ENCODE results near the gene RPP30. TPM values are rescaled to one million over a fixed set of nuclear protein-coding genes. Genes with fewer than 3 reads are reported as not detected.

Gene RPP30
- total RNA-seq, 1 experiment from 2014 or later: 23.3 TPM

- no peak overlapping the region for H3K4me2 ChIP-seq (ENCODE audit: low read depth, low read length, poor library complexity, severe bottlenecking)
- H3K27ac ChIP-seq (ENCODE audit: low read length): no peak overlapping the region
- no peaks in the 10 kb centered on the region for H3K9me2 ChIP-seq (replicated peaks; ENCODE audit: insufficient read depth, low read length)
- H3K36me3 ChIP-seq (ENCODE audit: insufficient read depth, low read length): no peaks in the 10 kb centered on the region
- DNase-seq: no peak
- H3K79me2 ChIP-seq (ENCODE audit: low read length): no peaks in the 10 kb centered on the region
- no peak overlapping the region for H2AFZ ChIP-seq (ENCODE audit: low read length)
- H3K9ac ChIP-seq (ENCODE audit: low read length): no peak overlapping the region
- no peaks in the 10 kb centered on the region for H3K27me3 ChIP-seq (ENCODE audit: low read length)
- no peak overlapping the region for H3K4me3 ChIP-seq (ENCODE audit: low read length)
- H4K20me1 ChIP-seq (ENCODE audit: insufficient read depth, low read depth, low read length): no peaks in the 10 kb centered on the region
- H3K9me3 ChIP-seq (ENCODE audit: low read length): no peaks in the 10 kb centered on the region
- H3K4me1 ChIP-seq (ENCODE audit: low read length): no peaks in the 10 kb centered on the region
Observed at GRCh38 chr10:90906596-90906995, 34.8 kb downstream of the RPP30 start.

GRCh38 chr10:90911133-90912051 lies 39.6 kb downstream of the RPP30 start:
- Histone ChIP-seq H3K9ac (ENCODE audit: low read length) (no peak overlapping the region), H3K27me3 (ENCODE audit: low read length) (no peaks in the 10 kb centered on the region), H3K79me2 (ENCODE audit: low read length) (no peaks in the 10 kb centered on the region), H3K9me2 (replicated peaks; ENCODE audit: insufficient read depth, low read length) (no peaks in the 10 kb centered on the region), H2AFZ (ENCODE audit: low read length) (no peak overlapping the region), H3K4me3 (ENCODE audit: low read length) (no peak overlapping the region), H3K9me3 (ENCODE audit: low read length) (no peaks in the 10 kb centered on the region), H3K36me3 (ENCODE audit: insufficient read depth, low read length) (no peaks in the 10 kb centered on the region), H3K27ac (ENCODE audit: low read length) (no peak overlapping the region), H4K20me1 (ENCODE audit: insufficient read depth, low read depth, low read length) (no peaks in the 10 kb centered on the region), H3K4me1 (ENCODE audit: low read length) (no peaks in the 10 kb centered on the region), H3K4me2 (ENCODE audit: low read depth, low read length, poor library complexity, severe bottlenecking) (no peak overlapping the region)
- peak; percentile 81 for DNase-seq

- H3K27me3 ChIP-seq (ENCODE audit: low read length): no peaks in the 10 kb centered on the region
- no peak overlapping the region for H3K9ac ChIP-seq (ENCODE audit: low read length)
- H3K36me3 ChIP-seq (ENCODE audit: insufficient read depth, low read length): no peaks in the 10 kb centered on the region
- H3K9me2 ChIP-seq (replicated peaks; ENCODE audit: insufficient read depth, low read length): no peaks in the 10 kb centered on the region
- DNase-seq: no peak
- no peaks in the 10 kb centered on the region for H4K20me1 ChIP-seq (ENCODE audit: insufficient read depth, low read depth, low read length)
- H3K9me3 ChIP-seq (ENCODE audit: low read length): no peaks in the 10 kb centered on the region
- no peak overlapping the region for H3K27ac ChIP-seq (ENCODE audit: low read length)
- H3K4me3 ChIP-seq (ENCODE audit: low read length): no peak overlapping the region
- no peak overlapping the region for H2AFZ ChIP-seq (ENCODE audit: low read length)
- no peaks in the 10 kb centered on the region for H3K79me2 ChIP-seq (ENCODE audit: low read length)
- H3K4me1 ChIP-seq (ENCODE audit: low read length): no peaks in the 10 kb centered on the region
- no peak overlapping the region for H3K4me2 ChIP-seq (ENCODE audit: low read depth, low read length, poor library complexity, severe bottlenecking)
Observed at GRCh38 chr10:90912174-90912573, 40.4 kb downstream of the RPP30 start.

GRCh38 chr10:90912854-90913479 lies 41.2 kb downstream of the RPP30 start:
- Histone ChIP-seq H3K36me3 (ENCODE audit: insufficient read depth, low read length) (no peaks in the 10 kb centered on the region), H4K20me1 (ENCODE audit: insufficient read depth, low read depth, low read length) (no peaks in the 10 kb centered on the region), H3K27ac (ENCODE audit: low read length) (no peak overlapping the region), H3K27me3 (ENCODE audit: low read length) (no peaks in the 10 kb centered on the region), H3K79me2 (ENCODE audit: low read length) (no peaks in the 10 kb centered on the region), H3K4me1 (ENCODE audit: low read length) (no peaks in the 10 kb centered on the region), H2AFZ (ENCODE audit: low read length) (no peak overlapping the region), H3K4me2 (ENCODE audit: low read depth, low read length, poor library complexity, severe bottlenecking) (no peak overlapping the region), H3K9me2 (replicated peaks; ENCODE audit: insufficient read depth, low read length) (no peaks in the 10 kb centered on the region), H3K4me3 (ENCODE audit: low read length) (no peak overlapping the region), H3K9ac (ENCODE audit: low read length) (no peak overlapping the region), H3K9me3 (ENCODE audit: low read length) (no peaks in the 10 kb centered on the region)
- no peak for DNase-seq

- Histone ChIP-seq H3K79me2 (ENCODE audit: low read length) (no peaks in the 10 kb centered on the region), H3K36me3 (ENCODE audit: insufficient read depth, low read length) (no peaks in the 10 kb centered on the region), H4K20me1 (ENCODE audit: insufficient read depth, low read depth, low read length) (no peaks in the 10 kb centered on the region), H3K27ac (ENCODE audit: low read length) (no peak overlapping the region), H3K4me2 (ENCODE audit: low read depth, low read length, poor library complexity, severe bottlenecking) (no peak overlapping the region), H3K9me2 (replicated peaks; ENCODE audit: insufficient read depth, low read length) (no peaks in the 10 kb centered on the region), H3K4me1 (ENCODE audit: low read length) (no peaks in the 10 kb centered on the region), H3K9ac (ENCODE audit: low read length) (no peak overlapping the region), H2AFZ (ENCODE audit: low read length) (no peak overlapping the region), H3K27me3 (ENCODE audit: low read length) (no peaks in the 10 kb centered on the region), H3K9me3 (ENCODE audit: low read length) (no peaks in the 10 kb centered on the region), H3K4me3 (ENCODE audit: low read length) (no peak overlapping the region)
- DNase-seq: no peak
Observed at GRCh38 chr10:90913774-90914420, 42.1 kb downstream of the RPP30 start.

GRCh38 chr10:90914992-90915765 lies 43.4 kb downstream of the RPP30 start:
- DNase-seq: no peak
- Histone ChIP-seq H4K20me1 (ENCODE audit: insufficient read depth, low read depth, low read length) (no peaks in the 10 kb centered on the region), H3K27me3 (ENCODE audit: low read length) (no peaks in the 10 kb centered on the region), H3K79me2 (ENCODE audit: low read length) (no peaks in the 10 kb centered on the region), H3K4me1 (ENCODE audit: low read length) (no peaks in the 10 kb centered on the region), H2AFZ (ENCODE audit: low read length) (no peak overlapping the region), H3K9me3 (ENCODE audit: low read length) (no peaks in the 10 kb centered on the region), H3K9me2 (replicated peaks; ENCODE audit: insufficient read depth, low read length) (no peaks in the 10 kb centered on the region), H3K4me3 (ENCODE audit: low read length) (no peak overlapping the region), H3K9ac (ENCODE audit: low read length) (no peak overlapping the region), H3K27ac (ENCODE audit: low read length) (no peak overlapping the region), H3K4me2 (ENCODE audit: low read depth, low read length, poor library complexity, severe bottlenecking) (no peak overlapping the region), H3K36me3 (ENCODE audit: insufficient read depth, low read length) (no peaks in the 10 kb centered on the region)

GRCh38 chr10:90915766-90916075 lies 43.9 kb downstream of the RPP30 start:
- no peaks in the 10 kb centered on the region for H3K79me2 ChIP-seq (ENCODE audit: low read length)
- no peak overlapping the region for H3K4me3 ChIP-seq (ENCODE audit: low read length)
- H3K4me1 ChIP-seq (ENCODE audit: low read length): no peaks in the 10 kb centered on the region
- H3K27me3 ChIP-seq (ENCODE audit: low read length): no peaks in the 10 kb centered on the region
- H2AFZ ChIP-seq (ENCODE audit: low read length): no peak overlapping the region
- H3K36me3 ChIP-seq (ENCODE audit: insufficient read depth, low read length): no peaks in the 10 kb centered on the region
- DNase-seq: no peak
- no peak overlapping the region for H3K27ac ChIP-seq (ENCODE audit: low read length)
- H3K9me2 ChIP-seq (replicated peaks; ENCODE audit: insufficient read depth, low read length): no peaks in the 10 kb centered on the region
- no peaks in the 10 kb centered on the region for H3K9me3 ChIP-seq (ENCODE audit: low read length)
- no peak overlapping the region for H3K4me2 ChIP-seq (ENCODE audit: low read depth, low read length, poor library complexity, severe bottlenecking)
- H4K20me1 ChIP-seq (ENCODE audit: insufficient read depth, low read depth, low read length): no peaks in the 10 kb centered on the region
- no peak overlapping the region for H3K9ac ChIP-seq (ENCODE audit: low read length)

All from Karpas-422 (cell line).